ENCODE results near the gene BICRA.

DNA sequence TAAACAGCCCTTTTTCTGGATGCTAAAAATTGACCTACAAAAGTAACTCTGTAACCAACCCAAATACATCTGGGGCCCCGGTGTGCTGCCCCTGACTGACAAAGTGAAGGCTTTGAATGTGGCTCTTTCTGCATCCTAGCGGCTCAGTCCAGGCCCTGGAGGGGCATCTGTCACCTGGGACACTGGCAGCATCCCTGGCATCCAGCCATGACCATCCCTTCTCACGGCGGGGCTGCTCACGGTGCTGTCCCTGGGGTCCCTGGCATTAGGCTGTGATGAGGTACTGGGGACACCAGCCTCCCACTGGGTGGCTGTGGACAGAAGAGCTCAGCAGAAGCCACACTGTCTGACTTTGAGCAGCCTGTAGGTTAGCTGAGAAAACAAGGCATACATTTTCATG lies 34.3 kb downstream of the BICRA start:
- TF ChIP-seq, protein P1, sequence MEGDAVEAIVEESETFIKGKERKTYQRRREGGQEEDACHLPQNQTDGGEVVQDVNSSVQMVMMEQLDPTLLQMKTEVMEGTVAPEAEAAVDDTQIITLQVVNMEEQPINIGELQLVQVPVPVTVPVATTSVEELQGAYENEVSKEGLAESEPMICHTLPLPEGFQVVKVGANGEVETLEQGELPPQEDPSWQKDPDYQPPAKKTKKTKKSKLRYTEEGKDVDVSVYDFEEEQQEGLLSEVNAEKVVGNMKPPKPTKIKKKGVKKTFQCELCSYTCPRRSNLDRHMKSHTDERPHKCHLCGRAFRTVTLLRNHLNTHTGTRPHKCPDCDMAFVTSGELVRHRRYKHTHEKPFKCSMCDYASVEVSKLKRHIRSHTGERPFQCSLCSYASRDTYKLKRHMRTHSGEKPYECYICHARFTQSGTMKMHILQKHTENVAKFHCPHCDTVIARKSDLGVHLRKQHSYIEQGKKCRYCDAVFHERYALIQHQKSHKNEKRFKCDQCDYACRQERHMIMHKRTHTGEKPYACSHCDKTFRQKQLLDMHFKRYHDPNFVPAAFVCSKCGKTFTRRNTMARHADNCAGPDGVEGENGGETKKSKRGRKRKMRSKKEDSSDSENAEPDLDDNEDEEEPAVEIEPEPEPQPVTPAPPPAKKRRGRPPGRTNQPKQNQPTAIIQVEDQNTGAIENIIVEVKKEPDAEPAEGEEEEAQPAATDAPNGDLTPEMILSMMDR (IDR thresholded peaks at IDR 0.05): no peak
- TF ChIP-seq POLR2A (IDR thresholded peaks at IDR 0.05): no peak

All from testis (tissue), 2 donors.